Sigmoid colon (tissue), 7 donors: ENCODE measurements around the gene MTG2. TPM values are rescaled to one million over a fixed set of nuclear protein-coding genes. Genes with fewer than 3 reads are reported as not detected.

Experiments used
- DNase-seq: peaks from one replicate; pipeline ENCODE4 v3.0.0-alpha.2; 2019
- H3K27ac ChIP-seq, 4 donors: fragments of 200-600 bp; sonication (generic); one replicate each; pipeline ENCODE4 v1.5.1; 2016 to 2019; ENCODE audit warnings: mild to moderate bottlenecking in 1 of 4
- H3K27me3 ChIP-seq, 3 donors: fragments of 200-600 bp; sonication (generic); one replicate each; pipeline ENCODE4 v1.5.1; 2019; ENCODE audit warnings: mild to moderate bottlenecking in 1 of 3
- H3K36me3 ChIP-seq, 4 donors: fragments of 200-600 bp; sonication (generic); one replicate each; pipeline ENCODE4 v1.5.1; 2016 to 2019
- H3K4me1 ChIP-seq, 4 donors: fragments of 200-600 bp; sonication (generic); one replicate each; pipeline ENCODE4 v1.5.1; 2017 to 2019
- H3K4me3 ChIP-seq, 4 donors: fragments of 200-600 bp; sonication (generic); one replicate each; pipeline ENCODE4 v1.5.1; 2017 to 2019; ENCODE audit warnings: mild to moderate bottlenecking in 2 of 4, moderate library complexity in 1 of 4
- H3K9me3 ChIP-seq, 4 donors: fragments of 200-600 bp in 3 of 4; sonication (generic) in 3 of 4; one replicate each; pipeline versions ENCODE4 v1.5.1 to v1.6.1; 2013 to 2019
- CTCF ChIP-seq, 4 experiments: fragments of 450-650 bp in 3 of 4; fragments of 200-600 bp in 1 of 4; IDR thresholded peaks; one replicate each; pipeline ENCODE4 v1.5.1; 2016 to 2019; ENCODE audit warnings: antibody characterized with exemption in 4 of 4, mild to moderate bottlenecking in 3 of 4, moderate library complexity in 2 of 4
- EP300 ChIP-seq, 4 donors: sonication (generic); formaldehyde crosslinking; IDR thresholded peaks; one replicate each; pipeline ENCODE4 v1.6.1; 2017; ENCODE audit warnings: antibody characterized with exemption in 4 of 4
- POLR2A ChIP-seq, 2 donors: fragments of 450-650 bp; IDR thresholded peaks; one replicate each; pipeline ENCODE4 v1.6.1; 2016; ENCODE audit warnings: antibody characterized with exemption in 2 of 2, mild to moderate bottlenecking in 2 of 2, moderate library complexity in 2 of 2
- POLR2AphosphoS5 ChIP-seq, 4 donors: sonication (generic); formaldehyde crosslinking; IDR thresholded peaks; one replicate each; pipeline ENCODE4 v1.6.1; 2017; ENCODE audit warnings: antibody characterized with exemption in 4 of 4
- whole genome bisulfite sequencing, 2 donors: extraction: QIAGEN DNeasy Blood & Tissue Kit; methylation state at CpG; one replicate each; pipeline ENCODE4 v1.1.7; 2013; 5-methylcytosine and 5-hydroxymethylcytosine counted together
- intact Hi-C: fragments of 100-400 bp; cut with DNase I; formaldehyde crosslinking; loops from one replicate; pipeline ENCODE4 v1.15.1; 2023
- polyA plus RNA-seq, 3 donors: library from polyadenylated mRNA; stranded (reverse); fragments of 200-250 nt; gene quantifications; one replicate each; pipeline ENCODE4 v1.2.3, GENCODE V29; 2013
- total RNA-seq, 4 donors: library from RNA; depleted of rRNA; stranded (reverse); fragments of >200 nt; gene quantifications; one replicate each; pipeline ENCODE4 v1.1.0, GENCODE V29; 2016
- donor health status: healthy with polysubstance abuse.
- donor health status: Bipolar disorder and iron deficiency.
- donor health status: healthy.

The MTG2 gene
- total and polyA plus RNA-seq, 7 donors: 13.3 to 32.3 (median 23.9) TPM

DNA sequence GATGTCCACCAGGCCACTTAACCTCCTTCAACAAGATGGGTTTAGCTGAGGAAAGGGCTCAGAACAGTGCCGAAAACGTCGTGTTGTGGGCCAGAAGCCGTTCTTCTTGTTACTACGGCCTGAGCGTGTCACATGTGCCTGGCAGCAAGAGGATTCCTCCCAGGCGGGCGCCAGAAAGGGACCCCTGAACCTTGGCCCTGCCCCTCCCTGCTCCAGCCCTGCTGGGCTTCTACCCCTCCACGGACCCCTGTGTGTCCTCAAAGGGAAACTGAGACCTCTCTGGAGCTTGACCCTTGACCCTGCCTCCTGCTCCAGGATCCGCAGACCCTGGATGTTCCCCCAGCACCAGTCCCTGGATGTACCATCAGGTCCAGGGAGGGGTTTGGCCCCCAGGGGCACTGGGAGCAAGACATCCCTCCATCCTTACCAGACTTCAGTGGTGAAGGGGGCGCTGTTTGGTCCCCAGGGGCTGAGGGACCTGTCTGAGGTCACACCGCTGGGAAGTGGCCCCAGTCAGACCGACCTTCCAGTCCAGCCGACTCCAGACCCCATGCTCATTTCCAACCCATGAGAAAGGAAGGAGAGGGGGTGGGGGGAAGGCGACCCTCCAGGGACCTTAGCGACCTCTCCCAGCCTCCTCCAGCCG lies 27.1 kb downstream of the MTG2 start:
- intact Hi-C loops: no loop called here
- Histone ChIP-seq H3K9me3 (no peaks in the 10 kb centered on the region), H3K27ac (no peak overlapping the region), H3K4me3 (no peak overlapping the region), H3K36me3 (no peaks in the 10 kb centered on the region), H3K27me3 (peaks cover 6 to 51% (median 35%) of the 10 kb centered on the region in 3 donors), H3K4me1 (no peaks in the 10 kb centered on the region)
- no peak for DNase-seq
- 52 to 60% methylated on average over 17 of the region's 17 CpGs for WGBS, 2 donors
- no peak for TF ChIP-seq CTCF (IDR thresholded peaks at IDR 0.05)
- TF ChIP-seq POLR2A (IDR thresholded peaks at IDR 0.05): no peak
- no peak for TF ChIP-seq EP300 (IDR thresholded peaks at IDR 0.05)
- no peak for TF ChIP-seq POLR2AphosphoS5 (IDR thresholded peaks at IDR 0.05)

DNA sequence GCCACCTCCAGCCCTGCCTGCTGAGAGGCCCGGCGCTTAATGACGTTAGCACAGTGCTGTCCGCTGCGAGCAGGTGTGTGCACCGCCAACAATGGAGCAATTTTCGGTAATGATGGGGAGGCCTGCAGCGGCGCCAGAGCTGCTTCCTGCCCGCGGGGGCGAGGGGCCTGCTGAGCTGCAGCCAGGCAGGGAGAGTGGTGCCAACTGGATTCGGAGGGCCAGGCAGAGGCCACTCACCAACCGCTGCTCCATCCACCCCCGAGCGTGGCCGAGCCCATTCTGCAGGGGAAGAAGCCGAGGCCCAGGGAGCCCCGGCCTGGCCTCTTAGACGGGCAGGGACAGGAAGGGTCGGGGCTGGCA lies 27.6 kb downstream of the MTG2 start:
- no peak for DNase-seq
- TF ChIP-seq CTCF (IDR thresholded peaks at IDR 0.05) (no peak), EP300 (IDR thresholded peaks at IDR 0.05) (no peak), POLR2AphosphoS5 (IDR thresholded peaks at IDR 0.05) (no peak), POLR2A (IDR thresholded peaks at IDR 0.05) (no peak)

DNA sequence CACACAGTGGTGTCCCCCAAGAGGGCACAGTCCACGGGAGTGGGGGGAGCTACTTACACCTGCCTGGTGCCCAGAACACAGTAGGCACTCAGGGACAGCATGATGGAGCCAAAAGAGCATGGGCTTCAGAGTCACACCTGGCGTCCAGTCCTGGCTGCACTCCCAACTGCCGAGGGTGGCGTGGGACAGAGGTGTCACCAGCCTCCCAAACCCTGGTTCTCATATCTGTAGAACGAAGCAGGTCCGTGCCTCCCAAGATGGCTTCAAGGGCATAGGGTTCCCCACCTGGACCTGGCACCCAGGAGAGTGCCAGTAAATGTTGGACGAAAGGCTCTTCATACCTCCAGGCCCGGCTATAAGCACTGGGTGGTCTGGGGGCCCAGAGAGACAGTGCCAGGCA lies 28.4 kb downstream of the MTG2 start:
- intact Hi-C loops: no loop called here
- DNase-seq: no peak
- Histone ChIP-seq H3K9me3 (no peaks in the 10 kb centered on the region), H3K4me3 (no peak overlapping the region), H3K36me3 (no peaks in the 10 kb centered on the region), H3K27ac (no peak overlapping the region), H3K4me1 (no peaks in the 10 kb centered on the region), H3K27me3 (peaks cover 9 to 63% (median 48%) of the 10 kb centered on the region in 3 donors)
- WGBS, 2 donors: 70 to 84% methylated on average over 8 of the region's 8 CpGs
- no peak for TF ChIP-seq POLR2AphosphoS5 (IDR thresholded peaks at IDR 0.05)
- no peak for TF ChIP-seq CTCF (IDR thresholded peaks at IDR 0.05)
- no peak for TF ChIP-seq EP300 (IDR thresholded peaks at IDR 0.05)
- TF ChIP-seq POLR2A (IDR thresholded peaks at IDR 0.05): no peak

More for the DNA sequence above, 27.6 kb downstream of the MTG2 start:
- Histone ChIP-seq H3K36me3 (no peaks in the 10 kb centered on the region), H3K27ac (no peak overlapping the region), H3K4me1 (no peaks in the 10 kb centered on the region), H3K4me3 (no peak overlapping the region), H3K27me3 (peaks cover 6 to 56% (median 40%) of the 10 kb centered on the region in 3 donors), H3K9me3 (no peaks in the 10 kb centered on the region)
- intact Hi-C loops: no loop called here
- WGBS, 2 donors: 27 to 56% methylated on average over 21 of the region's 21 CpGs

DNA sequence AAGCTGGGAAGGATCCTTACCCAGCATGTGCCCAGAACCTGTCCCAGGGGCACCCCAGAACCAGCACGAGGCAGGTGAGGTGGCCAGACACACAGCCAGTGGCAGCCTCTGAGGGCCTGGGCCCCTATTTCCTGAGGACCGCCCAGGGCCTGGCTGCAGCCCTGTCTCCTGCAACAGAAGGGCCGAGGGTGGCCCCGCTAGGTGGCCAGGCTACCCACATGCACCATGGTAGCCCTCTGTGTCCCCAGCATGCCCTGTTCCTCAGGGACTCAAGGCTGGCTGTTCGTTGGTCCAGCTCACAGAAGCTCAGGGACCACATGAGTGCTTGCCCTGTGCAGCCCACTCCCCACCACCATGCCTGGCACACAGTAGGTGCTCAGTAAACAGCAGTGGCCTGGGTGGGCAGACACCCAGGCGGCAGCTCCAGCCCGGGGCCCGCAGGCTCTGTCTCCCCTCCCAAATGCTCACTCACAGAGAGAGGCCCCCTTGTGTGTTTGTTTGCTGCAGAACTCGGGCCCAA lies 29.0 kb downstream of the MTG2 start:
- Histone ChIP-seq H3K27me3 (peaks cover 9 to 69% (median 53%) of the 10 kb centered on the region in 3 donors), H3K4me1 (no peaks in the 10 kb centered on the region), H3K4me3 (no peak overlapping the region), H3K36me3 (no peaks in the 10 kb centered on the region), H3K27ac (no peak overlapping the region), H3K9me3 (no peaks in the 10 kb centered on the region)
- intact Hi-C loops: no loop called here
- no peak for DNase-seq
- TF ChIP-seq EP300 (IDR thresholded peaks at IDR 0.05) (no peak), POLR2AphosphoS5 (IDR thresholded peaks at IDR 0.05) (no peak), CTCF (IDR thresholded peaks at IDR 0.05) (no peak), POLR2A (IDR thresholded peaks at IDR 0.05) (no peak)
- 67 to 74% methylated on average over 9 of the region's 9 CpGs for whole genome bisulfite sequencing, 2 donors
